Prostate gland (tissue), 1 donor: ENCODE results near the gene GLS.

Experiments used
- POLR2A ChIP-seq: fragments of 450-650 bp; IDR thresholded peaks from one replicate; pipeline ENCODE4 v1.6.1; 2016; ENCODE audit warnings: antibody characterized with exemption, mild to moderate bottlenecking
- POLR2AphosphoS5 ChIP-seq: sonication (generic); formaldehyde crosslinking; IDR thresholded peaks from one replicate; pipeline ENCODE4 v1.6.1; 2017; ENCODE audit warnings: antibody characterized with exemption

GRCh38 chr2:190840569-190841172 is 40.0 kb upstream of the GLS start:
- no peak for TF ChIP-seq POLR2AphosphoS5
- TF ChIP-seq POLR2A, result no peak
